Measurements from ENCODE around the gene MMP8.

MMP8 gene

DNA sequence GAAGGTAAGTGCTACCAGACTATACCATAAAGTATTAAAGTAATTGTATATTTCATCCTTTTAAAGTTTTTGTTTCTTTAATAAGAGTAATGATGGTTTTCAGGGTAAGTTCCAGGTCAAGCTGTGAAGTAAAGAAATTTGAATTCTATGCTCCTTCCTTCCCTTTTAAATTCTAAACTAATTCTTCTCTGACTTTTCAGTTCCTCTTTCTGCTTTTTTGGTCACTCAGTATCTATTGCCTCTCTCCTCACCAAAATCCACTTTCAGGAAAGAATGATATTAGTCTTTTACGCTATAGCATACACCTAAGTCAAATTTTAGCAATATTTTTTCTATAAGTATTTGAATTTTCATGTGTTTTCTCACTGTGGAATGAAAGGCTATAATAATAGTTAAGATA, 8.2 kb downstream of the MMP8 start:
- in situ Hi-C loops (cut with HindIII; ENCODE audit: low pct_ligation_motif_present, low sequenced_read_pairs) = no loop called here
- no peak for TF ChIP-seq CTCF (IDR thresholded peaks at IDR 0.05; ENCODE audit: low read depth, low read length, missing control alignments)
- no peaks in the 10 kb centered on the region for H3K36me3 ChIP-seq (replicated peaks)
- H3K27ac ChIP-seq = no peak overlapping the region
- H3K27me3 ChIP-seq (replicated peaks) = no peaks in the 10 kb centered on the region
- DNase-seq = no peak
- no peak overlapping the region for H3K4me3 ChIP-seq (ENCODE audit: low read depth, low read length)

- DNase-seq = no peak
- no peak for TF ChIP-seq CTCF (IDR thresholded peaks at IDR 0.05; ENCODE audit: low read depth, low read length, missing control alignments)
- H3K4me3 ChIP-seq (ENCODE audit: low read depth, low read length) = no peak overlapping the region
- no peak overlapping the region for H3K27ac ChIP-seq
- H3K36me3 ChIP-seq (replicated peaks) = no peaks in the 10 kb centered on the region
- no peaks in the 10 kb centered on the region for H3K27me3 ChIP-seq (replicated peaks)
- in situ Hi-C loops (cut with HindIII; ENCODE audit: low pct_ligation_motif_present, low sequenced_read_pairs) = no loop called here
Measured at GRCh38 chr11:102712137-102712536, 12.6 kb downstream of the MMP8 start.

GRCh38 chr11:102709201-102709945, 15.4 kb downstream of the MMP8 start:
- DNase-seq = no peak
- TF ChIP-seq CTCF (IDR thresholded peaks at IDR 0.05; ENCODE audit: low read depth, low read length, missing control alignments) = no peak
- in situ Hi-C loops (cut with HindIII; ENCODE audit: low pct_ligation_motif_present, low sequenced_read_pairs) = no loop called here
- H3K36me3 ChIP-seq (replicated peaks) = no peaks in the 10 kb centered on the region
- no peak overlapping the region for H3K4me3 ChIP-seq (ENCODE audit: low read depth, low read length)
- no peaks in the 10 kb centered on the region for H3K27me3 ChIP-seq (replicated peaks)
- no peak overlapping the region for H3K27ac ChIP-seq

DNA sequence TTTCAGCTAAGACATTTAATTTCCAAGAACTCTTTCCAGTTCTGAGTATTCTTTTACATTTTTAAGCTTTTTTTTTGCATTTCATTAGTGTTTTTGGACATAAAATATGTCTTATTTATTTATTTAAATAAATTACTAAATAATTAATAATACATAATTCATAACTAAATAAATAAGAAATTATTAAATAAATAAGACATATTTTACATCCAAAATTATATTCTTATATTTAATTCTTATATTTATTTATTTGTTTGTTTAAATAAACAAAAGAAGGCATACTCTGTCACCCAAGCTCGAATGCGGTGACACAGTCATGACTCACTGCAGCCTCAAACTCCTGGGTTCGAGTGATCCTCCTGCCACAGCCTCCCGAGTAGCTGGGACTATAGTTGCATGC, 16.1 kb downstream of the MMP8 start:
- no peak for DNase-seq
- Histone ChIP-seq H3K36me3 (replicated peaks) (no peaks in the 10 kb centered on the region), H3K4me3 (ENCODE audit: low read depth, low read length) (no peak overlapping the region), H3K27me3 (replicated peaks) (no peaks in the 10 kb centered on the region), H3K27ac (no peak overlapping the region)
- in situ Hi-C loops (cut with HindIII; ENCODE audit: low pct_ligation_motif_present, low sequenced_read_pairs) = no loop called here
- no peak for TF ChIP-seq CTCF (IDR thresholded peaks at IDR 0.05; ENCODE audit: low read depth, low read length, missing control alignments)

- Histone ChIP-seq H3K36me3 (replicated peaks) (no peaks in the 10 kb centered on the region), H3K27ac (no peak within 1 kb of the TSS), H3K27me3 (replicated peaks) (no peaks in the 10 kb centered on the region), H3K4me3 (ENCODE audit: low read depth, low read length) (no peak within 1 kb of the TSS)
- in situ Hi-C loops (cut with HindIII; ENCODE audit: low pct_ligation_motif_present, low sequenced_read_pairs) = no loop called here
- DNase-seq = no peak
- no peak for TF ChIP-seq CTCF (IDR thresholded peaks at IDR 0.05; ENCODE audit: low read depth, low read length, missing control alignments)
Measured at GRCh38 chr11:102705626-102706025, 19.1 kb downstream of the MMP8 start, which contains the start of gene MMP27. Gene MMP27, minus strand, starts transcription at chr11:102705769. Its CDS starts 55 bp downstream, at chr11:102705714.

DNA sequence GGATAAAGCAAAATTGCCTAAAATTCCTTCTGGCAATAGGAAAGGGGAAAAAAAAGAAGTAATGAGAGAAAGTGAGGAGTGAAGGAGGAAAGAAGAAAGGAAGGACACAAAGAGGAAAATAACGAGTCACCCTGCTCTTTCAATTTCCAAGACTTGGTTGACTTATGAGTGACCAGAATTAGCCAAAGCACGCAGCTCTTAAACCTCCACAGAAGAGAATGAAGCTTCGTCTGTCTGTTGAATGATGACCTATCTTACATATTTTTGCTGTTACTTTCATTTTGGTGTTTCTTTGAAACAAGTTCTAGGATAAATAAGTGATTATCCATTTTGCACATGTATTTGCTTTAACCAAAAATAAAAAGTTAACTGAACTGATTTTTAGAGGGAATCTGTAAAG, 19.9 kb downstream of the MMP8 start:
- in situ Hi-C loops (cut with HindIII; ENCODE audit: low pct_ligation_motif_present, low sequenced_read_pairs) = no loop called here

More for the DNA sequence above, 19.9 kb downstream of the MMP8 start:
- Histone ChIP-seq H3K27ac (no peak overlapping the region), H3K36me3 (replicated peaks) (no peaks in the 10 kb centered on the region), H3K4me3 (ENCODE audit: low read depth, low read length) (no peak overlapping the region), H3K27me3 (replicated peaks) (no peaks in the 10 kb centered on the region)
- no peak for DNase-seq
- TF ChIP-seq CTCF (IDR thresholded peaks at IDR 0.05; ENCODE audit: low read depth, low read length, missing control alignments) = no peak

All from brain microvascular endothelial cell (primary cell).